Brain microvascular endothelial cell (primary cell): ENCODE results near the gene FAM3D.

ENCODE experiments used
- DNase-seq: peaks from one replicate; pipeline ENCODE4 v3.0.0-alpha.2; 2020
- H3K27ac ChIP-seq: fragments of 250-450 bp; sonication (Bioruptor Pico); 2 replicates; pipeline ENCODE4 v1.5.1; 2020; ENCODE audit warnings: mild to moderate bottlenecking, moderate library complexity
- H3K27me3 ChIP-seq: fragments of 250-450 bp; sonication (Bioruptor Pico); replicated peaks from 2 replicates; pipeline ENCODE4 v1.5.1; 2020; ENCODE audit warnings: mild to moderate bottlenecking
- H3K36me3 ChIP-seq: fragments of 250-450 bp; sonication (Bioruptor Pico); replicated peaks from 2 replicates; pipeline ENCODE4 v1.5.1; 2020; ENCODE audit warnings: mild to moderate bottlenecking
- H3K4me3 ChIP-seq: 2 replicates; pipeline ENCODE4 v1.5.1; 2011; ENCODE audit warnings: low read depth, mild to moderate bottlenecking, control low read depth, low read length, moderate library complexity
- CTCF ChIP-seq: IDR thresholded peaks from 2 replicates; pipeline ENCODE4 v1.5.1; 2011; ENCODE audit warnings: low read depth, mild to moderate bottlenecking, moderate library complexity, low read length, control low read depth, inconsistent platforms; ENCODE audit errors: missing control alignments
- in situ Hi-C: cut with HindIII; loops from 2 replicates; pipeline ENCODE4 v1.10.0; 2017; ENCODE audit warnings: low sequenced_read_pairs, low pct_ligation_motif_present

The FAM3D gene

GRCh38 chr3:58660998-58661397, 5.6 kb downstream of the FAM3D start:
- no peaks in the 10 kb centered on the region for H3K27me3 ChIP-seq
- in situ Hi-C loops = no loop called here

GRCh38 chr3:58659051-58659675, 7.4 kb downstream of the FAM3D start:
- in situ Hi-C loops = no loop called here
- H3K36me3 ChIP-seq = no peaks in the 10 kb centered on the region
- DNase-seq = peak; percentile 20

More at GRCh38 chr3:58660998-58661397, 5.6 kb downstream of the FAM3D start:
- Histone ChIP-seq H3K27ac (no peak overlapping the region), H3K36me3 (no peaks in the 10 kb centered on the region), H3K4me3 (no peak overlapping the region)
- TF ChIP-seq CTCF = no peak
- no peak for DNase-seq

GRCh38 chr3:58658508-58658907, 8.1 kb downstream of the FAM3D start:
- H3K4me3 ChIP-seq = no peak overlapping the region
- no peak for TF ChIP-seq CTCF
- H3K27me3 ChIP-seq = no peaks in the 10 kb centered on the region
- DNase-seq = no peak
- H3K27ac ChIP-seq = no peak overlapping the region
- no peaks in the 10 kb centered on the region for H3K36me3 ChIP-seq
- in situ Hi-C loops = no loop called here

More at GRCh38 chr3:58659051-58659675, 7.4 kb downstream of the FAM3D start:
- Histone ChIP-seq H3K27me3 (no peaks in the 10 kb centered on the region), H3K4me3 (no peak overlapping the region), H3K27ac (no peak overlapping the region)
- peak; percentile 63 for TF ChIP-seq CTCF

GRCh38 chr3:58657571-58658141, 8.9 kb downstream of the FAM3D start:
- no peak for TF ChIP-seq CTCF
- DNase-seq = no peak
- H3K27ac ChIP-seq = no peak overlapping the region

GRCh38 chr3:58657036-58657520, 9.5 kb downstream of the FAM3D start:
- DNase-seq = no peak
- Histone ChIP-seq H3K4me3 (no peak overlapping the region), H3K36me3 (no peaks in the 10 kb centered on the region), H3K27ac (no peak overlapping the region), H3K27me3 (no peaks in the 10 kb centered on the region)
- in situ Hi-C loops = no loop called here
- no peak for TF ChIP-seq CTCF

More at GRCh38 chr3:58657571-58658141, 8.9 kb downstream of the FAM3D start:
- no peak overlapping the region for H3K4me3 ChIP-seq
- no peaks in the 10 kb centered on the region for H3K36me3 ChIP-seq
- H3K27me3 ChIP-seq = no peaks in the 10 kb centered on the region
- in situ Hi-C loops = no loop called here
